Duodenal mucosa (tissue), 2 donors: ENCODE data around the gene CYP2A7.
"Not testable (repeated sequence)": the region's sequence is repeated elsewhere in the genome, so short reads cannot be mapped to it uniquely, and the experiment has no call there.

ENCODE experiments used
- H3K27ac ChIP-seq: one replicate; pipeline ENCODE4 v1.7.0; 2013; ENCODE audit warnings: low read depth, low read length
- H3K27me3 ChIP-seq, 2 donors: one replicate each; pipeline ENCODE4 v1.7.0; 2013; ENCODE audit warnings: low read length in 2 of 2, control low read depth in 1 of 2; ENCODE audit not compliant: insufficient read depth in 2 of 2, control insufficient read depth in 1 of 2
- H3K36me3 ChIP-seq, 2 donors: one replicate each; pipeline ENCODE4 v1.7.0; 2013; ENCODE audit warnings: low read length in 2 of 2, control low read depth in 1 of 2; ENCODE audit not compliant: insufficient read depth in 2 of 2, control insufficient read depth in 1 of 2
- H3K4me1 ChIP-seq, 2 donors: one replicate each; pipeline ENCODE4 v1.7.0; 2013; ENCODE audit warnings: low read length in 2 of 2, control low read depth in 1 of 2; ENCODE audit not compliant: insufficient read depth in 2 of 2, control insufficient read depth in 1 of 2
- H3K4me3 ChIP-seq, 2 donors: one replicate each; pipeline ENCODE4 v1.7.0; 2013; ENCODE audit warnings: low read length in 2 of 2, low read depth in 1 of 2
- H3K9ac ChIP-seq, 2 donors: one replicate each; pipeline ENCODE4 v1.7.0; 2013; ENCODE audit warnings: low read length in 2 of 2, low read depth in 1 of 2
- H3K9me3 ChIP-seq, 2 donors: one replicate each; pipeline ENCODE4 v1.7.0; 2013; ENCODE audit warnings: low read length in 2 of 2, control low read depth in 1 of 2; ENCODE audit not compliant: control insufficient read depth in 1 of 2

Gene CYP2A7

DNA sequence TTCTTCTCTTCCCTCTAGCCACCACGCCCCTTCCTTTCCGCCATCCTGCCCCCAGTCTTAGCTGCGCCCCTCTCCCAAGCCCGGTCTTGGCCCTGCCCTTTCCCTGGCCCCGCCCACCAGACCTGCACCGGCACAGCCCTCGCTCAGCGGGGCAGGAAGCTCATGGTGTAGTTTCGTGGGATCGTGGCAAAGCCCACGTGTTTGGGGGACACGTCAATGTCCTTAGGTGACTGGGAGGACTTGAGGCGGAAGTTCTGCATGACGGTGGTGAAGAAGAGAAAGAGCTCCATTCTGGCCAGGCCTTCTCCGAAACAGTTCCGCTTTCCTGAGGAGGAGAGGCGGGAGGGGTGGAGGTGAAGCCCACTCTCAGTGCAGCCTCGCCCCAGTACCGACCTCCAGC is 38.4 kb downstream of the CYP2A7 start:
- not testable (repeated sequence) for H3K27me3 ChIP-seq, H3K4me1 ChIP-seq, H3K9ac ChIP-seq, H3K9me3 ChIP-seq, H3K27ac ChIP-seq, H3K36me3 ChIP-seq
- H3K4me3 ChIP-seq: peak overlapping the region in 1 of 2 donors; percentile 59

DNA sequence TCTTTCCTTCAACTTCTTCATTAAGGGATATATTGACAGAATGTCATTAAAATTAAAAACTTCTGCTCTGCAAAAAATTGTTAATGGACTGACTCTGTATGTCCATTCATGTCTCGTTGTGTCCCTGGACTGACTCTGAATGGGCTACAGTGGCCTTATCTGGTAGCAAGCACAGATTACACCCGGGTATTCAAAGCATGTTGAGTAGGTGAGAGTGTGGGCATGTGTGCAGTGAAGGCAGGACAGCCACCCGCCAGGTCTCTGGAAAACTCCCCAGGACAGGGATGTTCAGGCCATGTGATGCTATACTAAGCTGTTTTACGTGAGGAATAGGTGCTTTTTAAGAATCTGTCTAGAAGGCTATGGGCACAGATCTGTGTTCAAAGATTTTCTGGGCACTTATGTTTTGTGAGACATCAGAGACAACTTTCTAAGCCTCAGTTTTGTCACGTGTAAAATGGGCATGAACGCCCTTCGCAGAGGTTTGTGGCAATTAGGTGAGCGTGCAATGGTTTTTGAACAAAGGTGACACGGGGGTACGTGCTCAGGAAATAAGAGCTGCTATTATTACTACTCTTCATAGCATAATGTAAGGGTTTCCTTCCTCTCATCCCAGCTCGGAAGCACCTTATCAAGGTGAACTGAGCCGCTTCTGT is 38.9 kb downstream of the CYP2A7 start:
- H3K27ac ChIP-seq, H3K36me3 ChIP-seq, H3K4me1 ChIP-seq, H3K9me3 ChIP-seq, H3K9ac ChIP-seq, H3K27me3 ChIP-seq: not testable (repeated sequence)
- H3K4me3 ChIP-seq: peak overlapping the region in 1 of 2 donors; percentile 59

DNA sequence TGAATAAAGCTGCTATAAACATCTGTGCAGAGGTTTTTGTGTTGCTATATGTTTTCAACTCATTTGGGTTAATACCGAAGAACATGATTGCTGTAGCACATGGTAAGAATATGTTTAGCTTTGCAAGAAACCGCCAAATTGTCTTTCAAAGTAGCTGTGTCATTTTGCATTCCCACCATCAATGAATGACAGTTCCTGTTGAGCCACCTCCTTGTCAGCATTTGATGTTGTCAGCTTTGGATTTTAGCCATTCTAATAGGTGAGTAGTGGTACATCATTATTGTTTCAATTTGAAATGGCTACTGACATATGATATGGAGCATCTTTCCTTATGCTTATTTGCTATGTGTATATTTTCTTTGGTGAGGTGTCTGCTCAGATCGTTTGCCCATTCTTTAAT is 40.0 kb downstream of the CYP2A7 start:
- H3K4me3 ChIP-seq, H3K36me3 ChIP-seq, H3K4me1 ChIP-seq, H3K9me3 ChIP-seq, H3K9ac ChIP-seq, H3K27ac ChIP-seq, H3K27me3 ChIP-seq: not testable (repeated sequence)

DNA sequence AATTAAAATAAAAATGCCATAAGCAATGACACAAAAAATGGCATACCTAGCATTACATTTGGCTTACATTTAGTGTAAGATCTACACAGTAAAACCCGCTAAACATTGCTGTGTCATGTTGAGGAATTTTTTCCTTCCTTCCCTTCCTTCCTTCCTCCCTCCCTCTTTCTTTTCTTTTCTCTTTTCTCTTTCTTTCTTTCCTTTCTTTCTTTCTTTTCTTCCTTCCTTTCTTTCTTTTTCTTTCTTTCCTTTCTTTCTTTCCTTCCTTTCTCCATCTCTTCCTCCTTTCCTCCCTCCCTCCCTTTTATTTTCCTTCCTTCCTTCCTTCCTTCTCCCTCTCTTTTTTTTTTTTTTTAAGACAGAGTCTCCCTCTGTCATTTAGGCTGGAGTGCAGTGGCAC is 43.6 kb downstream of the CYP2A7 start:
- not testable (repeated sequence) for H3K4me3 ChIP-seq, H3K27ac ChIP-seq, H3K36me3 ChIP-seq, H3K4me1 ChIP-seq, H3K9ac ChIP-seq, H3K9me3 ChIP-seq, H3K27me3 ChIP-seq

DNA sequence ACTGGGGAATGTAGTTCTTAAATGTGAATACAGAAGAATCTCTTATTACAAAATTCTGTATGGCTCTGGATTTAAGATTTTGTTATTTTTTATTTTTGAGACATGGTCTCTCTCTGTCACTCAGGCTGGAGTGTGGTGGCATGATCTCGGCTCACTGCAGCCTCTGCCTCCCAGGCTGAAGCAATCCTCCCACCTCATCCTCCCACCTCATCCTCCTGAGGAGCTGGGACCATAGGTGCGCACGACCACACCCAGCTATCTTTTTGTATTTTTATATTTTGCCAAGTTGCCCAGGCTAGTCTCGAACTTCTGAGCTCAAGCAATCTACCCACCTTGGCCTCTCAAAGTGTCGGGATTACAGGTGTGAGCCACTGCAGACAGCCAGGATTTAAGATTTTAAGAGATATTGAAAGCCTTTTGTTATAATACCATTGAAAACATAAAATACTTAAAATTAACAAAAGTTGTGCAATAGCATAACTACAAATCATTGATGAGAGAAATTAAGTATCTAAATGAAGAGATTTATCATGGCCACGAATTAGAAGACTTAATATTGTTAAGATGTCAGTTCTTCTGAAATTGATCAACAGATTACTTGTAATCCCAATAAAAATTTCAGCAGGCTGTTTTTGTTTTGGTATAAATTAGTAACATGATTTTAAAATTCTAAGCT is 45.1 kb downstream of the CYP2A7 start:
- no peaks in the 10 kb centered on the region for H3K36me3 ChIP-seq
- no peaks in the 10 kb centered on the region for H3K4me1 ChIP-seq
- H3K4me3 ChIP-seq: no peak overlapping the region
- no peak overlapping the region for H3K9ac ChIP-seq
- H3K27me3 ChIP-seq: no peaks in the 10 kb centered on the region
- H3K27ac ChIP-seq: no peak overlapping the region
- H3K9me3 ChIP-seq: no peaks in the 10 kb centered on the region

DNA sequence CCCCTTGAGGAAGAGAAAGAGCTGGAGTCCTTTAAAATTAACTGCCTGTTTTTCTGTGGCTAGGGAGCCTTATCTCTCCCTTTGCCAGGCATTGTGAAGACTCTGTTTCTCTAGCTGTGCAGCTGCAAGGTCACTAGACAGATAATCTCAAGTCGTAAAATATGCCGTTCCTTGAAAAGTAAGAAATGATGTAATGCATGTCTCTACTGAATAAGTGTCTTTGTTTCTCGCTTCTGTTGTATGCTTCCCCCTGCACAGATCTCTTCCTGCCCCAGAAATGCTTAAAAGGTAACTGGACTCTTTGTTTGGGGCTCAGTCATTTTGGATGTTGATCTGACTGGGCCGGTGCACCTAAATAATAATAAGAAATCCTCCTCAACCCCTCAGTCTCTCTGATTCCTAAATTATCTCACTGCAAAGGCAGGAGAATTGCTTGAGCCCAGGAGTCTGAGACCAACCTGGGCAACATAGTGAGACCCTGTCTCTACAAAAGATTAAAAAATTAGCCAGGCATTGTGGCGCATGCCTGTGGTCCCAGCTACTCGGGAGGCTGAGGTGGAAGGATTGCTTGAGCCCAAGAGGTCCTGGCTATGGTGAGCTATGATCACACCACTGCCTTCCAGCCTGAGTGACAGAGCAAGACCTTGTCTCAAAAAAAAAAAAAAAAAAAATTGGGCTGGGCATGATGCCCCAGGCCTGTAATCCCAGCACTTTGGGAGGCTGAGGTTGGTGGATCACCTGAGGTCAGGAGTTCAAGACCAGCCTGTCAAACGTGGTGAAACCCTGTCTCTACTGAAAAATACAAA is 48.1 kb downstream of the CYP2A7 start:
- not testable (repeated sequence) for H3K9ac ChIP-seq, H3K4me3 ChIP-seq, H3K27ac ChIP-seq, H3K27me3 ChIP-seq, H3K36me3 ChIP-seq, H3K9me3 ChIP-seq, H3K4me1 ChIP-seq

DNA sequence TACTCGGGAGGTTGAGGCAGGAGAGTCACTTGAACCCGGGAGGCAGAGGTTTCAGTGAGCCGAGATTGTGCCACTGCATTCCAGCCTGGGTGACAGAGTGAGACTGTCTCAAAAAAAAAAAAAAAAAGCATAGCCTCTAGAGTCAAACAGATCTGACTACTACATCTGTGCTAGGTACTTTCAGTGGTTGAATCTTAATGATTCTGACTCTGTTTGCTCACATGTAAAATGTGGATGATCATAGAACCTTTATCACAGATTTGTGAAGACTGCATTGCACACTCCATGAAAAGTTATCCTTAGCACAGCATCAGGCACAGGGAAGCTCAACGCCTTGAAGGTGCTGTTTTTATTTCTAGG is 49.6 kb downstream of the CYP2A7 start:
- not testable (repeated sequence) for H3K36me3 ChIP-seq, H3K4me1 ChIP-seq, H3K9me3 ChIP-seq, H3K4me3 ChIP-seq, H3K27ac ChIP-seq, H3K27me3 ChIP-seq, H3K9ac ChIP-seq

DNA sequence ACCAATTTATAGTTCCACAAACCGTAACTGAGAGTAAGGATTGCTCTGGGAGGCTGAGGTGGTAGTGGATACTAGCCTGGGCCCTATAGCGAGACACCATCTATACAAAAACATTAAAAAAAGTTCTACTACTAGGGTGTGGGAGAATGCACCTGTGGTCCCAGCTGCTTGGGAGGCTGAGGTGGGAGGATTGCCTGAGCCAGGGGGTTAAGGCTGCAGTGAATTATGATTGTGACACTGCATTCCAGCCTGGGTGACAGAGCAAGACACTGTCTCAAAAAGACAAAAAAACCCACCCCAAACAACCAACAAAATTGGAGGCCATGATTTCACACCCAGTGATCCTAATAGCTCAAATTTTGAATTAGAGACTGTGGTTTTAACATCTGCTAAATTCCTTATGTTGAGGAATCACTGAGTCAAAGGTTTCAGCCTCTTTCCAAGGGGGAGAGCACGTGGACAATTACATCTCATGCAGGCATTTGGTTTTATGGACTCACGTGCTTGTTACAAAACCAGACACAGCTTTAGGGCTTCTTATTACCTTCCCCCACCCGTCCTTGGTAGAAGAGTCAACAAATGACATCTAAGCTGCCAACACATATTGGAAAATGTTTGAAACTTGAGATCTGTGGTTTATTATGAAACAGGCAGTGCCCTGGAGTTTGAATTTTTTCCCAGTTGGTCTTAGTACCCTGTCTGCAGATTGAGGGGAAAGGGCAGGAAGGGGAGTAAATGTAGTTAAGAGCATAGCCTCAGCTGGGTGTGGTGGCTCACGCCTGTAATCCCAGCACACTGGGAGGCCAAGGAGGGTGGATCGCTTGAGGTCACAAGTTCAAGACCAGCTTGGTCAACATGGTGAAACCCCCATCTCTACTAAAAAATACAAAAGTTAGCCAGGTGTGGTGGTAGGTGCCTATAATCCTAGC is 50.3 kb downstream of the CYP2A7 start:
- no peaks in the 10 kb centered on the region for H3K9me3 ChIP-seq
- H3K27me3 ChIP-seq: no peaks in the 10 kb centered on the region
- H3K9ac ChIP-seq: no peak overlapping the region
- H3K27ac ChIP-seq: no peak overlapping the region
- H3K4me3 ChIP-seq: no peak overlapping the region
- no peaks in the 10 kb centered on the region for H3K4me1 ChIP-seq
- H3K36me3 ChIP-seq: peaks cover 0 to 5% of the 10 kb centered on the region in 2 donors

DNA sequence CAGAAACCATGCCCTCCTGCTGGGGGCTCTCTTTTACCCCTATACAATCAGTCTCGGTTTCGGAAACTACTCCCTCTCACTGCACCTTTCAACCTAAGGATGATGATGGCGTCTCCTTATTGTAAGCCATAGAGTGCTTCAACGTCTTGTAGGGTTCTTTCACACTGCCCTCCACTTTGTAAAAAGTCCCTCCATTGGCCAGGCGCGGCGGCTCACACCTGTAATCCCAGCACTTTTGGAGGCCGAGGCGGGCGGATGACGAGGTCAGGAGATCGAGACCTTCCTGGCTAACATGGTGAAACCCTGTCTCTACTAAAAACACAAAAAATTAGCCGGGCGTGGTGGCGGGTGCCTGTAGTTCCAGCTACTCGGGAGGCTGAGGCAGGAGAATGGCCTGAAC is 51.3 kb downstream of the CYP2A7 start:
- H3K36me3 ChIP-seq, H3K9me3 ChIP-seq, H3K27ac ChIP-seq, H3K4me3 ChIP-seq, H3K27me3 ChIP-seq, H3K9ac ChIP-seq, H3K4me1 ChIP-seq: not testable (repeated sequence)

DNA sequence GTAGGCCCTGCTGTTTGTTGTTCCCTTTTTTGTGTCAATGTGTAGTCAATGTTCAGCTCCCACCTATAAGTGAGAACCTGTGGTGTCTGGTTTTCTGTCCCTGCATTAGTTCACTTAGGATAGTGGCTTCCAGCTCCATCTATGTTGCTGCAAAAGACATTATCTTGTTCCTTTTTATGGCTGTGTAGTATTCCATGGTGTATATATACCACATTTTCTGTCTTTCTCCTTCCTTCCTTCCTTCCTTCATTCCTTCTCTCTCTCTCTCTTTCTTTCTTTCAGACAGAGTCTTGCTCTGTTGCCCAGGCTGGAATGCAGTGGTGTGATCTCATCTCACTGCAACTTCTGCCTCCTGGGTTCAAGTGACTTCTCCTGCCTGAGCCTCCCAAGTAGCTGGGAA is 52.8 kb downstream of the CYP2A7 start:
- Histone ChIP-seq H3K27ac (no peak overlapping the region), H3K9me3 (no peaks in the 10 kb centered on the region), H3K9ac (no peak overlapping the region), H3K36me3 (peaks cover 0 to 6% of the 10 kb centered on the region in 2 donors), H3K27me3 (no peaks in the 10 kb centered on the region), H3K4me1 (no peaks in the 10 kb centered on the region), H3K4me3 (no peak overlapping the region)
